CD14-positive monocyte (primary cell): ENCODE data around the gene REXO2. TPM values are rescaled to one million over a fixed set of nuclear protein-coding genes. Genes with fewer than 3 reads are reported as not detected.

Experiments used
- DNase-seq, 3 donors: peaks; one replicate each; pipeline ENCODE4 v3.0.0-alpha.2; 2011 to 2022
- H2AFZ ChIP-seq: 2 replicates; pipeline ENCODE4 v1.6.0; 2012; ENCODE audit warnings: mild to moderate bottlenecking, low read depth, low read length, inconsistent platforms; ENCODE audit not compliant: insufficient read depth, poor library complexity, severe bottlenecking
- H3K27ac ChIP-seq, 2 donors: 1 replicate in 1 of 2; 2 replicates in 1 of 2; pipeline ENCODE4 v1.5.1; 2012 to 2013; ENCODE audit warnings: low read length in 2 of 2, control low read depth in 1 of 2, inconsistent platforms in 1 of 2, low read depth in 1 of 2, mild to moderate bottlenecking in 1 of 2
- H3K27me3 ChIP-seq, 2 donors: one replicate each; pipeline versions ENCODE4 v1.6.0 to v1.6.1; 2011 to 2013; ENCODE audit warnings: low read length in 2 of 2; ENCODE audit not compliant: control insufficient read depth in 2 of 2, insufficient read depth in 2 of 2
- H3K36me3 ChIP-seq, 2 donors: replicated peaks in 1 of 2; 1 replicate in 1 of 2; 2 replicates in 1 of 2; pipeline versions ENCODE4 v1.5.1 to v1.6.1; 2012 to 2013; ENCODE audit warnings: low read length in 2 of 2, control low read depth in 1 of 2, inconsistent platforms in 1 of 2, mild to moderate bottlenecking in 1 of 2; ENCODE audit not compliant: insufficient read depth in 2 of 2, control insufficient read depth in 1 of 2
- H3K4me1 ChIP-seq, 2 donors: 1 replicate in 1 of 2; 2 replicates in 1 of 2; pipeline versions ENCODE4 v1.5.1 to v1.6.1; 2012 to 2013; ENCODE audit warnings: low read length in 2 of 2, control low read depth in 1 of 2, inconsistent platforms in 1 of 2, mild to moderate bottlenecking in 1 of 2, moderate library complexity in 1 of 2; ENCODE audit not compliant: insufficient read depth in 2 of 2, control insufficient read depth in 1 of 2
- H3K4me2 ChIP-seq: replicated peaks from 2 replicates; pipeline ENCODE3; 2012; ENCODE audit warnings: low read length, moderate library complexity, mild to moderate bottlenecking; ENCODE audit not compliant: poor library complexity, severe bottlenecking; ENCODE audit errors: extremely low read depth
- H3K4me3 ChIP-seq, 3 experiments: fragments of 200-600 bp in 1 of 3; sonication (generic) in 1 of 3; replicated peaks in 1 of 3; 1 replicate in 2 of 3; 2 replicates in 1 of 3; pipeline ENCODE4 v1.5.1; 2011 to 2013; ENCODE audit warnings: low read length in 3 of 3, mild to moderate bottlenecking in 3 of 3, control low read depth in 2 of 3, low read depth in 2 of 3, inconsistent platforms in 1 of 3, moderate library complexity in 1 of 3
- H3K79me2 ChIP-seq: 2 replicates; pipeline ENCODE4 v1.6.0; 2012; ENCODE audit warnings: mild to moderate bottlenecking, control low read depth, inconsistent platforms, low read length, moderate library complexity; ENCODE audit not compliant: insufficient read depth
- H3K9ac ChIP-seq: 2 replicates; pipeline ENCODE4 v1.6.0; 2017; ENCODE audit warnings: low read length, mild to moderate bottlenecking; ENCODE audit not compliant: insufficient read depth, poor library complexity, severe bottlenecking
- H3K9me3 ChIP-seq, 2 donors: replicated peaks in 1 of 2; 1 replicate in 1 of 2; 2 replicates in 1 of 2; pipeline versions ENCODE4 v1.5.1 to v1.6.1; 2012 to 2013; ENCODE audit warnings: low read length in 2 of 2, control low read depth in 1 of 2; ENCODE audit not compliant: control insufficient read depth in 1 of 2, insufficient read depth in 1 of 2
- H4K20me1 ChIP-seq: 2 replicates; pipeline ENCODE4 v1.6.0; 2012; ENCODE audit warnings: mild to moderate bottlenecking, low read length, control low read depth, moderate library complexity; ENCODE audit not compliant: insufficient read depth
- H3K27ac Mint-ChIP-seq, 7 donors: one replicate each; pipeline ENCODE4 v1.8.0; 2020; ENCODE audit warnings: mild to moderate bottlenecking in 7 of 7, mixed read lengths in 7 of 7, moderate library complexity in 6 of 7, inconsistent platforms in 2 of 7
- H3K27me3 Mint-ChIP-seq, 3 donors: one replicate each; pipeline ENCODE4 v1.8.0; 2021 to 2022; ENCODE audit warnings: low read depth in 3 of 3, mild to moderate bottlenecking in 3 of 3, mixed read lengths in 3 of 3, moderate library complexity in 3 of 3, inconsistent platforms in 1 of 3
- H3K36me3 Mint-ChIP-seq, 2 donors: one replicate each; pipeline ENCODE4 v1.8.0; 2020; ENCODE audit warnings: mixed read lengths in 2 of 2, inconsistent platforms in 1 of 2, mild to moderate bottlenecking in 1 of 2
- H3K4me1 Mint-ChIP-seq: one replicate; pipeline ENCODE4 v1.8.0; 2020; ENCODE audit warnings: mild to moderate bottlenecking, mixed read lengths
- H3K4me3 Mint-ChIP-seq, 2 donors: one replicate each; pipeline ENCODE4 v1.8.0; 2020; ENCODE audit warnings: mild to moderate bottlenecking in 2 of 2, mixed read lengths in 2 of 2, moderate library complexity in 1 of 2
- H3K9me3 Mint-ChIP-seq, 7 donors: one replicate each; pipeline ENCODE4 v1.8.0; 2020 to 2022; ENCODE audit warnings: mixed read lengths in 7 of 7, mild to moderate bottlenecking in 6 of 7, moderate library complexity in 6 of 7, inconsistent platforms in 2 of 7
- CTCF ChIP-seq: fragments of 200-600 bp; IDR thresholded peaks from one replicate; pipeline ENCODE4 v1.8.0; 2022; ENCODE audit warnings: antibody characterized with exemption, mild to moderate bottlenecking
- WGBS: methylation state at CpG from one replicate; pipeline ENCODE4 v1.1.5; 2013; ENCODE audit warnings: missing lambda C conversion rate; ENCODE audit not compliant: insufficient coverage; 5-methylcytosine and 5-hydroxymethylcytosine counted together
- intact Hi-C, 2 donors: fragments of 100-400 bp; cut with micrococcal nuclease; formaldehyde crosslinking; loops; one replicate each; pipeline versions ENCODE4 v1.15.0 to v1.15.1; 2023
- polyA plus RNA-seq, 3 donors: library from polyadenylated mRNA; depleted of rRNA in 1 of 3; unstranded in 2 of 3; stranded (reverse) in 1 of 3; fragments of 300-500 nt in 2 of 3; fragments of >200 nt in 1 of 3; fragmentation: Illumina TruSeq in 2 of 3; gene quantifications; 1 replicate in 2 of 3; 2 replicates in 1 of 3; pipeline ENCODE4 v1.2.3, GENCODE V29; 2012 to 2021

REXO2 gene
- polyA plus RNA-seq, 3 donors: 18.0 to 22.5 (median 22.2) TPM

GRCh38 chr11:114430290-114430689 lies 9.0 kb upstream of the REXO2 start:
- Histone ChIP-seq H2AFZ (no peak overlapping the region), H3K79me2 (no peaks in the 10 kb centered on the region), H3K36me3 (no peaks in the 10 kb centered on the region), H4K20me1 (no peaks in the 10 kb centered on the region), H3K9ac (no peak overlapping the region), H3K4me3 (no peak overlapping the region), H3K4me2 (no peak overlapping the region), H3K9me3 (no peaks in the 10 kb centered on the region), H3K27me3 (no peaks in the 10 kb centered on the region), H3K27ac (no peak overlapping the region), H3K4me1 (no peaks in the 10 kb centered on the region)
- DNase-seq: no peak
- Mint-ChIP-seq H3K36me3 (peaks cover 0 to 4% of the 10 kb centered on the region in 2 donors), H3K4me1 (peaks cover 3% of the 10 kb centered on the region), H3K27me3 (no peaks in the 10 kb centered on the region), H3K27ac (no peak overlapping the region), H3K9me3 (no peaks in the 10 kb centered on the region), H3K4me3 (no peak overlapping the region)
- no peak for TF ChIP-seq CTCF
- intact Hi-C loops: loop anchor here (10.0 kb wide), 2 partner anchors 45 to 85 kb away; no protein-coding TSS in a partner anchor

- Mint-ChIP-seq H3K27ac (no peak overlapping the region), H3K36me3 (no peaks in the 10 kb centered on the region), H3K4me1 (peaks cover 3% of the 10 kb centered on the region), H3K27me3 (peaks cover 0 to 6% (median 0%) of the 10 kb centered on the region in 3 donors), H3K4me3 (no peak overlapping the region), H3K9me3 (no peaks in the 10 kb centered on the region)
- Histone ChIP-seq H3K79me2 (no peaks in the 10 kb centered on the region), H3K36me3 (no peaks in the 10 kb centered on the region), H4K20me1 (no peaks in the 10 kb centered on the region), H3K4me3 (no peak overlapping the region), H3K9ac (no peak overlapping the region), H3K4me1 (no peaks in the 10 kb centered on the region), H2AFZ (no peak overlapping the region), H3K4me2 (no peak overlapping the region), H3K9me3 (no peaks in the 10 kb centered on the region), H3K27ac (no peak overlapping the region), H3K27me3 (no peaks in the 10 kb centered on the region)
- intact Hi-C loops: loop anchor here (10.0 kb wide), 2 partner anchors 48 to 88 kb away; no protein-coding TSS in a partner anchor
- TF ChIP-seq CTCF: no peak
- no peak for DNase-seq
- no CpG with 5 or more reads among the region's 3 CpGs for WGBS
Observed at GRCh38 chr11:114432893-114433292, 6.4 kb upstream of the REXO2 start.
